Peyer's patch (tissue), 4 donors: Measurements from ENCODE around the gene ARL1.

Source experiments
- POLR2A ChIP-seq, 2 donors: fragments of 450-650 bp; IDR thresholded peaks; one replicate each; pipeline ENCODE4 v1.5.1; 2017; ENCODE audit warnings: antibody characterized with exemption in 2 of 2, mild to moderate bottlenecking in 2 of 2, moderate library complexity in 2 of 2
- TF ChIP-seq, protein P1 (sequence below), 6 experiments: fragments of 450-650 bp in 4 of 6; fragments of 200-600 bp in 2 of 6; sonication (generic) in 1 of 6; IDR thresholded peaks; one replicate each; pipeline ENCODE4 v1.5.1; 2017 to 2019; ENCODE audit warnings: antibody characterized with exemption in 6 of 6, mild to moderate bottlenecking in 3 of 6, moderate library complexity in 1 of 6

- TF ChIP-seq POLR2A (IDR thresholded peaks at IDR 0.05) = no peak
- TF ChIP-seq, protein P1, sequence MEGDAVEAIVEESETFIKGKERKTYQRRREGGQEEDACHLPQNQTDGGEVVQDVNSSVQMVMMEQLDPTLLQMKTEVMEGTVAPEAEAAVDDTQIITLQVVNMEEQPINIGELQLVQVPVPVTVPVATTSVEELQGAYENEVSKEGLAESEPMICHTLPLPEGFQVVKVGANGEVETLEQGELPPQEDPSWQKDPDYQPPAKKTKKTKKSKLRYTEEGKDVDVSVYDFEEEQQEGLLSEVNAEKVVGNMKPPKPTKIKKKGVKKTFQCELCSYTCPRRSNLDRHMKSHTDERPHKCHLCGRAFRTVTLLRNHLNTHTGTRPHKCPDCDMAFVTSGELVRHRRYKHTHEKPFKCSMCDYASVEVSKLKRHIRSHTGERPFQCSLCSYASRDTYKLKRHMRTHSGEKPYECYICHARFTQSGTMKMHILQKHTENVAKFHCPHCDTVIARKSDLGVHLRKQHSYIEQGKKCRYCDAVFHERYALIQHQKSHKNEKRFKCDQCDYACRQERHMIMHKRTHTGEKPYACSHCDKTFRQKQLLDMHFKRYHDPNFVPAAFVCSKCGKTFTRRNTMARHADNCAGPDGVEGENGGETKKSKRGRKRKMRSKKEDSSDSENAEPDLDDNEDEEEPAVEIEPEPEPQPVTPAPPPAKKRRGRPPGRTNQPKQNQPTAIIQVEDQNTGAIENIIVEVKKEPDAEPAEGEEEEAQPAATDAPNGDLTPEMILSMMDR (IDR thresholded peaks at IDR 0.05) = no peak
Measured at GRCh38 chr12:101351682-101352081, 55.9 kb downstream of the ARL1 start.
